Tibial nerve (tissue), 4 donors: ENCODE data around the gene CMAS.

Experiments
- EP300 ChIP-seq, 2 donors: sonication (generic); formaldehyde crosslinking; IDR thresholded peaks; one replicate each; pipeline ENCODE4 v1.6.1; 2017; ENCODE audit warnings: antibody characterized with exemption in 2 of 2, mild to moderate bottlenecking in 1 of 2
- POLR2A ChIP-seq, 2 donors: fragments of 450-650 bp; IDR thresholded peaks; one replicate each; pipeline ENCODE4 v1.6.1; 2017; ENCODE audit warnings: antibody characterized with exemption in 2 of 2, mild to moderate bottlenecking in 2 of 2, moderate library complexity in 2 of 2
- TF ChIP-seq, protein P1 (sequence below), 5 experiments: fragments of 200-600 bp in 3 of 5; fragments of 450-650 bp in 2 of 5; sonication (generic) in 3 of 5; IDR thresholded peaks; one replicate each; pipeline ENCODE4 v1.5.1; 2016 to 2019; ENCODE audit warnings: antibody characterized with exemption in 5 of 5, mild to moderate bottlenecking in 3 of 5, moderate library complexity in 2 of 5

DNA sequence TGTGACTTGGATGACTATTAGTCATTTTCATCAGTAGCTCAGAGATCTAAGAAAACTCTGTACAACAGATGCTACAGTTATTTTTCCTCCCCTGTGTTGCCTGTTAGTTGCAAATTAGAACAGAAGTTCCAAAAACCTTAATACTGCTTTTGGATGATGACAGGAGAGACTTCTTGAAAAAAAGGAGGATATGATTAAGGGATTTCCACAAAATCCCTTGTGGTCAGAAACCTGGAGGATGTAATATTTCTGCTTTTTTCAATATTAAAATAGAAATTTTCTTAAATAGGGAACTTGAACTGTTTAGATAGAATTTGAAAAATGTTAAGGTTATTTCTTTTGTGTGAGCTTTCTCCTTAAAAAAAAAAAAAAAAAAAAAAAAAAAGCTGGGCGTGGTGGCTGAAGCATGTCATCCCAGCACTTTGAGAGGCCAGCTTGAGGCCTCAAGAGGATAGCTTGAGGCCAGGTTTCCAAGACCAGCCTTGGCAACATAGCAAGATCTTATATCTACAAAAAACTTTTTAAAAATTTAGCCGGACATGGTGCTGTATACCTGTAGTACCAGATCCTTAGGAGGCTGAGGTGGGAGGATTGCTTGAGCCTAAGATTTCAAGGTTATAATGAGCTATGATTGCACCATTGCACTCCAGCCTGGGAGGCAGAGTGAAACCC lies 14.1 kb downstream of the CMAS start:
- TF ChIP-seq, protein P1, sequence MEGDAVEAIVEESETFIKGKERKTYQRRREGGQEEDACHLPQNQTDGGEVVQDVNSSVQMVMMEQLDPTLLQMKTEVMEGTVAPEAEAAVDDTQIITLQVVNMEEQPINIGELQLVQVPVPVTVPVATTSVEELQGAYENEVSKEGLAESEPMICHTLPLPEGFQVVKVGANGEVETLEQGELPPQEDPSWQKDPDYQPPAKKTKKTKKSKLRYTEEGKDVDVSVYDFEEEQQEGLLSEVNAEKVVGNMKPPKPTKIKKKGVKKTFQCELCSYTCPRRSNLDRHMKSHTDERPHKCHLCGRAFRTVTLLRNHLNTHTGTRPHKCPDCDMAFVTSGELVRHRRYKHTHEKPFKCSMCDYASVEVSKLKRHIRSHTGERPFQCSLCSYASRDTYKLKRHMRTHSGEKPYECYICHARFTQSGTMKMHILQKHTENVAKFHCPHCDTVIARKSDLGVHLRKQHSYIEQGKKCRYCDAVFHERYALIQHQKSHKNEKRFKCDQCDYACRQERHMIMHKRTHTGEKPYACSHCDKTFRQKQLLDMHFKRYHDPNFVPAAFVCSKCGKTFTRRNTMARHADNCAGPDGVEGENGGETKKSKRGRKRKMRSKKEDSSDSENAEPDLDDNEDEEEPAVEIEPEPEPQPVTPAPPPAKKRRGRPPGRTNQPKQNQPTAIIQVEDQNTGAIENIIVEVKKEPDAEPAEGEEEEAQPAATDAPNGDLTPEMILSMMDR (IDR thresholded peaks at IDR 0.05), result no peak
- TF ChIP-seq POLR2A (IDR thresholded peaks at IDR 0.05) (no peak), EP300 (IDR thresholded peaks at IDR 0.05) (no peak)
